Endothelial cell of umbilical vein (primary cell): ENCODE results near the gene LRRC10B. TPM values are rescaled to one million over a fixed set of nuclear protein-coding genes. Genes with fewer than 3 reads are reported as not detected.

Experiments
- BruUV-seq: library from RNA; stranded (reverse); fragments of 400-500 nt; replicated peaks from 2 replicates; lab custom pipeline; 2021; lab: Mats Ljungman, UMichigan
- CTCF ChIA-PET: fragments of 300-600, 350-600 bp; sonication (Branson Sonifier 250); formaldehyde crosslinking; loops from one replicate; lab custom pipeline; 2021; ENCODE audit warnings: antibody characterized with exemption, inconsistent platforms; lab: Charles Lee
- POLR2A ChIA-PET: fragments of 300-600, 350-600 bp; sonication (Branson Sonifier 250); formaldehyde crosslinking; loops from one replicate; lab custom pipeline; 2021; ENCODE audit warnings: antibody characterized with exemption, inconsistent platforms; lab: Charles Lee
- DNase-seq: peaks from one replicate; pipeline ENCODE4 v3.0.0-alpha.2; 2011; ENCODE audit warnings: low read depth, low spot score
- FAIRE-seq: peaks from 2 replicates; lab custom pipeline; 2011; peaks lifted over from hg19 to GRCh38; lab: Jason Lieb, UNC
- H2AFZ ChIP-seq: 2 replicates; pipeline ENCODE4 v1.6.0; 2012; ENCODE audit warnings: low read depth, low read length, control low read depth, inconsistent platforms
- H3K27ac ChIP-seq: 2 replicates; pipeline ENCODE4 v1.5.1; 2011; ENCODE audit warnings: low read depth, mild to moderate bottlenecking, control low read depth, low read length, moderate library complexity; ENCODE audit not compliant: insufficient read depth
- H3K27me3 ChIP-seq, 2 experiments: 2 replicates each; pipeline versions ENCODE4 v1.6.0 to v1.6.1; 2011; ENCODE audit warnings: low read length in 2 of 2, mixed read lengths in 1 of 2; ENCODE audit not compliant: control insufficient read depth in 2 of 2, insufficient read depth in 2 of 2
- H3K36me3 ChIP-seq, 2 experiments: 2 replicates in 1 of 2; 3 replicates in 1 of 2; pipeline ENCODE4 v1.5.1; 2011; ENCODE audit warnings: low read length in 2 of 2, mild to moderate bottlenecking in 1 of 2, moderate library complexity in 1 of 2; ENCODE audit not compliant: control insufficient read depth in 2 of 2, insufficient read depth in 2 of 2; ENCODE audit errors: extremely low read depth in 1 of 2
- H3K4me1 ChIP-seq: 3 replicates; pipeline ENCODE4 v1.5.1; 2011; ENCODE audit warnings: mild to moderate bottlenecking, low read length; ENCODE audit not compliant: control insufficient read depth, insufficient read depth; ENCODE audit errors: extremely low read depth
- H3K4me2 ChIP-seq: 2 replicates; pipeline ENCODE4 v1.6.1; 2011; ENCODE audit warnings: low read length, control low read depth, mixed read lengths; ENCODE audit not compliant: insufficient read depth
- H3K4me3 ChIP-seq, 3 experiments: fragments of 200-600 bp in 1 of 3; sonication (generic), shearing (Covaris generic) in 1 of 3; replicated peaks in 1 of 3; 2 replicates each; pipeline ENCODE4 v1.5.1; 2011 to 2016; ENCODE audit warnings: control low read depth in 3 of 3, low read length in 3 of 3, mild to moderate bottlenecking in 2 of 3, inconsistent platforms in 1 of 3, low read depth in 1 of 3, moderate library complexity in 1 of 3; ENCODE audit not compliant: insufficient read depth in 1 of 3
- H3K79me2 ChIP-seq: 2 replicates; pipeline ENCODE4 v1.6.0; 2012; ENCODE audit warnings: low read length, inconsistent platforms; ENCODE audit not compliant: control insufficient read depth, insufficient read depth
- H3K9ac ChIP-seq: replicated peaks from 2 replicates; pipeline ENCODE3; 2011; ENCODE audit warnings: low read length, control low read depth; ENCODE audit not compliant: insufficient read depth; ENCODE audit errors: extremely low read depth
- H3K9me1 ChIP-seq: replicated peaks from 3 replicates; pipeline ENCODE4 v1.6.0; 2011; ENCODE audit warnings: mild to moderate bottlenecking, low read length; ENCODE audit not compliant: control insufficient read depth, insufficient read depth; ENCODE audit errors: extremely low read depth
- H3K9me3 ChIP-seq: replicated peaks from 2 replicates; pipeline ENCODE4 v1.5.1; 2012; ENCODE audit warnings: low read length, inconsistent platforms; ENCODE audit not compliant: control insufficient read depth, insufficient read depth
- H4K20me1 ChIP-seq: replicated peaks from 2 replicates; pipeline ENCODE3; 2011; ENCODE audit warnings: mild to moderate bottlenecking, low read length; ENCODE audit not compliant: control insufficient read depth, insufficient read depth; ENCODE audit errors: extremely low read depth
- CTCF ChIP-seq, 2 donors: IDR thresholded peaks; 1 replicate in 1 of 2; 2 replicates in 1 of 2; pipeline ENCODE4 v1.5.1; 2011; ENCODE audit warnings: low read length in 2 of 2, mild to moderate bottlenecking in 2 of 2, moderate library complexity in 2 of 2, control low read depth in 1 of 2, inconsistent platforms in 1 of 2, low read depth in 1 of 2; ENCODE audit not compliant: insufficient read depth in 1 of 2; ENCODE audit errors: extremely low read depth in 1 of 2
- EZH2 ChIP-seq: IDR thresholded peaks from 2 replicates; pipeline ENCODE4 v1.6.1; 2012; ENCODE audit warnings: borderline replicate concordance, low read depth, mild to moderate bottlenecking, moderate library complexity, low read length, inconsistent platforms; ENCODE audit not compliant: severe bottlenecking
- FOS ChIP-seq: IDR thresholded peaks from 2 replicates; pipeline ENCODE4 v1.6.1; 2011; ENCODE audit warnings: mild to moderate bottlenecking, low read length, moderate library complexity, borderline replicate concordance; ENCODE audit not compliant: insufficient read depth
- GATA2 ChIP-seq: IDR thresholded peaks from 2 replicates; pipeline ENCODE4 v1.7.0; 2011; ENCODE audit warnings: low read depth, mild to moderate bottlenecking, moderate library complexity, mixed read lengths, low read length; ENCODE audit not compliant: insufficient read length, insufficient read depth
- JUN ChIP-seq: IDR thresholded peaks from 2 replicates; pipeline ENCODE4 v1.6.1; 2011; ENCODE audit warnings: borderline replicate concordance, low read depth; ENCODE audit not compliant: insufficient read length, insufficient read depth
- MAX ChIP-seq: IDR thresholded peaks from 2 replicates; pipeline ENCODE4 v1.6.1; 2011; ENCODE audit not compliant: insufficient read depth, insufficient read length
- MYC ChIP-seq: IDR thresholded peaks from one replicate; pipeline ENCODE4 v1.6.1; 2011; ENCODE audit warnings: mild to moderate bottlenecking, low read depth, low read length
- POLR2A ChIP-seq: IDR thresholded peaks from 2 replicates; pipeline ENCODE4 v1.6.1; 2012; ENCODE audit warnings: low read depth, mild to moderate bottlenecking, control low read depth, low read length
- POLR2AphosphoS5 ChIP-seq: IDR thresholded peaks from 2 replicates; pipeline ENCODE4 v1.6.1; 2012; ENCODE audit warnings: low read depth, mild to moderate bottlenecking, control low read depth, low read length, moderate library complexity; ENCODE audit not compliant: insufficient read depth
- dilution Hi-C: fragments of 300-500 bp; cut with MboI; formaldehyde crosslinking; loops from one replicate; pipeline ENCODE4 v1.15.0; 2019; ENCODE audit warnings: low sequenced_read_pairs; ENCODE audit not compliant: extremely low pct_ligation_motif_present
- intact Hi-C: fragments of 100-400 bp; cut with micrococcal nuclease; formaldehyde crosslinking; loops from one replicate; pipeline ENCODE4 v1.10.0; 2022
- polyA plus RNA-seq, 4 experiments: library from polyadenylated mRNA; depleted of rRNA in 3 of 4; stranded (reverse) in 3 of 4; unstranded in 1 of 4; fragments of >200 nt; gene quantifications; 2 replicates each; pipeline versions ENCODE4 v1.2.1 to v1.2.3, GENCODE V29; 2011 to 2012; ENCODE audit warnings: missing spikeins in 1 of 4
- total RNA-seq: library from RNA; stranded (reverse); gene quantifications from 2 replicates; pipeline ENCODE4 v1.2.3, GENCODE V29; 2021

Gene LRRC10B
- total and polyA plus RNA-seq, 2 donors (not counting 3 experiments of a cell fraction or from before 2014, with no cell fraction given), result not detected

GRCh38 chr11:61510166-61510919 is 1.8 kb downstream of the LRRC10B start:
- dilution Hi-C loops (no loop called here), intact Hi-C loops (no loop called here)
- FAIRE-seq (no peak), DNase-seq (no peak)
- H3K27me3 ChIP-seq, result peaks cover 29 to 45% of the 10 kb centered on the region in 2 experiments
- no peaks in the 10 kb centered on the region for H3K79me2 ChIP-seq
- POLR2A ChIA-PET, result no interaction called here
- H2AFZ ChIP-seq, result no peak overlapping the region
- no TSS peak for BruUV-seq
- H3K36me3 ChIP-seq, result no peaks in the 10 kb centered on the region
- H3K27ac ChIP-seq, result no peak overlapping the region
- no peaks in the 10 kb centered on the region for H4K20me1 ChIP-seq
- H3K4me2 ChIP-seq, result no peak overlapping the region
- no peaks in the 10 kb centered on the region for H3K9me3 ChIP-seq
- H3K4me3 ChIP-seq, result no peak overlapping the region
- CTCF ChIA-PET, result interaction anchor here (1.6 kb wide), 1 partner anchor 64 kb away, joined by 9 read pairs; no protein-coding TSS in a partner anchor
- no peak overlapping the region for H3K9ac ChIP-seq
- H3K4me1 ChIP-seq, result no peaks in the 10 kb centered on the region
- TF ChIP-seq CTCF (IDR thresholded peaks at IDR 0.05; ENCODE audit: extremely low read depth in 1 of 2, insufficient read depth in 1 of 2, low read depth in 1 of 2, low read length in 2 of 2), result no peak
- no peak for TF ChIP-seq MAX
- TF ChIP-seq EZH2, result no peak
- no peak for TF ChIP-seq MYC
- TF ChIP-seq POLR2A, result no peak
- no peak for TF ChIP-seq GATA2
- no peak for TF ChIP-seq POLR2AphosphoS5
- TF ChIP-seq JUN, result no peak
- no peak for TF ChIP-seq FOS
- no peaks in the 10 kb centered on the region for H3K9me1 ChIP-seq
